Fibroblast of skin of left quadriceps (primary cell): Measurements from ENCODE around the gene BEST3.

Experiments used
- DNase-seq, 2 experiments: peaks; one replicate each; pipeline ENCODE4 v3.0.0-alpha.2; 2013; ENCODE audit warnings: low read depth in 2 of 2

Gene BEST3

DNA sequence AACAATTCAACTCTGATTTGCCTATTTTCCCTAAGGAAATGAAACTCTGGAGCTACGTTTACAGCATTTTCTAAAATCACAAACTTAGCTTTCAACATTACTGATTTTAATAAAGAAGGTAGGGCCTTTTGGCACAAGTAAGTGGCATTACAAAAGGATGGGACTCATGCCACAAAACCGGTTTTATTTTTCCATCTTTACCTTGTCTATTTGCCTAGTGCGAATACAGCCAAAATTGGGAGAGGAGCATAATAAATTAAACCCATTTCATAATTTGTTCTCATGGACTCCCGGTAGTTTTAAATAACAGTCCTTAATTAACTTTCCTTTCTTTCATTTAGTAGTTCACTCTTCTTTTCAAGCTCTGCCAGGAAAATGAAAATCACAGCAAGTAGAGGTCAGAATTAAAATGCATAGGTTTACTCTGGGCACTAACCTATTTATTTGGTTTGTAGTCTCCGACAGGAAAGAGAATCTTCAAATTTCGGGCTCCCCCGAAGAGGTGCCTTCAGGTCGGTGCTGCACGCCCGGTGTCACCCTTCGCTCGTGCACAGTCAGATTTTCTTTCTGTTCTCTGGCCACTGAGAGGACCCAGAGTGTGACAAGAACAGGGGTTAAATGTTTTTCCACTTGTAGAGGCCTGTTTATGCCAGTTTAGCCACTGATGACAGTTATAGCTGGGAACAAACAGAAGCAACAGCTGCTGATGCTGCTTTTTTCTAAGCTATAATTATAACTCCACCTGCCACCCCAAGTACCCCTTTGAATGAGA lies at the start of gene BEST3:
Gene BEST3 (minus strand): TSS at position 535 of the 772 bp plus-strand sequence. CDS start 1,505 bp downstream, outside the sequence.
- DNase-seq: no peak

DNA sequence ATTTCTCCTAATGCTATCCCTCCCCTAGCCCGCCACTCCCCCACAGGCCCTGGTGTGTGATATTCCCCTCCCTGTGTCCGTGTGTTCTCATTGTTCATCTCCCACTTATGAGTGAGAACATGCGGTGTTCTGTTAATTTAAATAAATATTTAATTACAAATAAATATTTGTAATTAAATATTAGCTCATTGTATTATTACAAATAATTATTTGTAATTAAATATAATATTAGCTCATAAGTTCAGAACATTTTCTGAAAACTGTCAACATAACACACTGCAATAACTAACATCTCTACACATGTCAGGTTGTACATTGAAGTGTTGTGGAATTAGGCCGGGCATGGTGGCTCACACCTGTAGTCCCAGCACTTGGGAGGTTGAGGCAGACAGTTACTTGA lies 45.0 kb upstream of the BEST3 start:
- DNase-seq: no peak

DNA sequence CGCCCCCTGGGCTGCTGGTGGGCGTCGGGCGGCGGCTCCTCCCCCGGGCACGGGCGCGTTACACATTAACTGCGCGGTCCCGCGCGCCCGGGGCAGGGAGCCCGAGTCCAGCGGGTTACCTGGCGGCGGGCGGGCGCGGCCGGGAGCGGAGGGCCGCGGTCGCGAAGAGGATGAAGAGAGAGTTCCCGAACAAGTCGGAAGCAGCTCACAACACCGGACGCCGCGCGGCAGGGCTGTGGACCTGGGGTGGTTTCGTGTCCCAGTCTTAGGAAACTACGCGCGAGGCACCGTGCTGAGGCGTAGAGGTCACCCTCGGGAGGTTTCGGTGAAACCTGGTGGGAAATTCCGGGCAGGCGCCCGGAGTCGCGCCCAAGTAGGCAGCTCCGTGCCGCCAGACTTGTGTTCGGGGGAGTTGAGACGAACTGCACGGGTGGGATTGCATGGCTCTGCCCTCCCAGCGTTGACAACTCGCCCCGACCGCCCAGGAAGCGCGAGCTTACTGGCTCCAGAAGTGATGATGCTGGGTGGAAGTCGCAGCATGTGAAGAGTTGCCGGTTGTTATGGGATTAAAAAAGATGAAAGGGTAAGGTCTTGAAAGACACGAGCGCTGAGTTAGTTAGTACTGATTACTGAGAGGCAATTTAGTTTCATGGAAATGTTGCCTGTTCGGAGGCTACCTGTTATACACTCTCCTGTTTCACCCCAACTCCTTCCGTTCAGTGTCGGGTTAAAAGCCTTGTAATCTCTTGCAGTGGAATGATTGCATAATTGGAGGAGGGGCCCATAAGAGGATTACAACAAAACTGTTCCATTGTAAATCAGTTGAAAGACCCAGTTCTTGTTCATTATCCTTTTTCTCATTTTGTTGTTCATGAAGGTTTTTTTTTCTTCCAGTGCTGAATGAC lies 40.4 kb upstream of the BEST3 start:
- no peak for DNase-seq

DNA sequence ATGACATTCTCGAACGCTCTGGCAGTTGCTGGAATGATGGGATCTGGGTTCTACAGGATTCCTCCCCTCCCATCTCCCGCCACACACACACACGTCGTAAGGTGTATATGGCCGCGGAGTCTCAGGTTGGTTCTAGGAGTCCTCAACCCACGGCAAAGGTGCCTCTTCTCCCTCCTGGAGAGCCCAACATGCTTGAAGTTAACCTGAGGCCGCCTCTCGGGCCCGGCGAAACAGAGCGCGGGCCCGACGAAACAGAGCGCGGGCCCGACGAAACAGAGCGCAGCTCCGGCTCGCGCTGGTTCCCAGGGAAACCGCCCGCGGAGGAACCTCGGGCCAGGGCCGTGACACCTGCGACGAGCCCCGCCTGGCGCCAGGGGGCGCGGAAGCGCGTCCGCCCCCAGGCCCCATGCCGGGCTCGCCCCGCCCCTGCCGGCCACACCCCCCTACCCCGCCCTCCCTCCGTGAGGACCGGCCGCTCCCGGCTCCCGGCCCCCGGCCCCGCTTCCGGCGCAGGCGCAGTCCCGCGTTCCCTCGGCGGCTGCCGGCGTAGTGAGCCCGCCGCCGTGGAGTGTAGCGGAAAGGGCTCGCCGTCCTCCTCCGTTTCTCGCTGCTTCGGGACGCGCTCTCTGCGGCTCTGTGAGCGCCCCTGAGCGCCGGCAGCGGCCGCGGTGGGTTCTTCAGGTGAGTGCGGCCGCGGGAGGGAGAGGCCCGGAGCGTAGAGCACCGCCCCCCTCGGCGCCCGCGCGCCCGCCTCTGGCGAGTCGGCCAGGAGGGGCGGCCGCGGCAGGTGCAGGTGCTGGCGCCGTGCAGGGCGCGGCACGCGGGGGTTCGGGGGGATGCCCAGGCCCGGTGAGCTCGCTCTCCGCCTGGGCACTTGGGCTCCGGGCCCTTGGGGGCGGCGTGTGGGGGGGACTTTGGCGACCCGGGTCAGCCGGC lies 39.5 kb upstream of the BEST3 start, which contains the start of gene RAB3IP:
Gene RAB3IP (plus strand): TSS at position 510 of the 936 bp plus-strand sequence. CDS start 16,549 bp downstream, outside the sequence.
- peak; percentile 49 to 56 for DNase-seq

DNA sequence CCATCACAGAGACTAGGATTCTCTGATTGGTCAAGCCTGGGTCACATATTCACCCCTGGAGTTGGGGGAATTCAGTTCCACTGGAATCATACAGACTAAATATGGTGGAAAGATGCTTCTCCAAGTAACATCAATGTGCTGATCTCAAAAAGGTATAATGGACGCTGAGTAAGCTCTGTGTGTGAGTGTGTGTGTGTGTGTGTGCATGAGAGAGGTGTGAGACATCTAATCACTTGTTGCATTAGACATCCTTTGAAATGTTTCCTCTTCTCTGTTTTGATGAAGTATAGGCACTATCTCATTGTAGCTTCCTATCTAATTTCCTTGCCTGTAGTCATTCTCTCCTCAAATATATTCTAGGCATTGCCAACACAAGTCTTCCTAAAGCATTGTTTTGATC lies 34.5 kb upstream of the BEST3 start:
- DNase-seq: no peak

DNA sequence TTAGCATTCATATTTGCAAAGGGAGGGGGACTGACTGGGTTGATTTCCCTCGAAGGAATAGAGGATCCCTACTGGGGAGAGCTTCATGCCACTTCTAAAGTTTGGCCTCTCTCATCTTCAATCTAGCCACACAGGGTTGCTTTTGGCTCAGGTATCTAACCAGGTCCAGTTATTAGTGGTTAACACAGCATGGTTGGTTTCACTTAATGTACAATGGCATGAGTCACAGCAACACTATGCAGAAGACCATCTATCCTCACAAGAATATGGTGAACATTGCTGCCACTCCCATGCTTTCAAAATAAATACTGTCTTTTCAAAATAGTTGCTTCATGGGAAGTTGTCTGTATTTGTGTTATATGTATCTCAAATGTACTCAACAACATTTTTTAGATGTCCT lies 33.0 kb upstream of the BEST3 start:
- no peak for DNase-seq

DNA sequence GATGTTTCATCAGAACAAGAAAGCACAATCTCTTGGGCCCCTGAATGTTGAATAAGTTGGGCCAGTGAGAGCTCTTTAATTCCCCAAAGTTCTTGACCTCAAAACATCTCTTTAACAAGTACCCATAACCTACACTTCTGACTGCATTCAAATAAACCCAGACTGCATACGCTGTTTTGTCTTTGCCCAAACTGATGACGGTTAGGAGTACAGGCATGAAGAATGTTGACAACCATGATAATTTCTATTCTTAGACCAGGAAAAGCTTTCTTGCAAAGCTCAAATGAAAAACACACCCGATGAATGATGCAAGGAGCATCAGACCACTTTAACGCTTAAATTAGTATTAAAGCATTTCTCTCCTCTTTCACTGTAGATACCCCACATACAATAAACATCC lies 27.8 kb upstream of the BEST3 start:
- DNase-seq: no peak

DNA sequence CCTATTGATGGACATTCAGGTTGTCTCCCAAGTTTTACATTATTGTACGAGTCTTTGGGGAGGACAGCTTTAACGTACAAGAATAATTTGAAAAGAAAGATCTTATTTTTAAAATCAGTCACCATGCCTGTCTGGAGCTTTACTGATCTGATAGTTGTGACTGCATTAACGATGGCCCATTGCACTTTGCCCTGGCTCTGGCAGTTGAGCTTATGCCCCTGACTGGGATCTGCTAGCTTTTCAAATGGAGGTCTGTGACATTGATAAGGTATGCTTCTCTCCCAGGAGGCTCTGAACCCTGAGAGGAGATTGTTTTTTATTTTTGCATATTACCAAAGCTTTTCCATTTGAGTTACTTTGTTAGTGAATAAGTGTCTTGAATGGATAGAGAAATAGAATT lies 21.6 kb upstream of the BEST3 start:
- DNase-seq: no peak

DNA sequence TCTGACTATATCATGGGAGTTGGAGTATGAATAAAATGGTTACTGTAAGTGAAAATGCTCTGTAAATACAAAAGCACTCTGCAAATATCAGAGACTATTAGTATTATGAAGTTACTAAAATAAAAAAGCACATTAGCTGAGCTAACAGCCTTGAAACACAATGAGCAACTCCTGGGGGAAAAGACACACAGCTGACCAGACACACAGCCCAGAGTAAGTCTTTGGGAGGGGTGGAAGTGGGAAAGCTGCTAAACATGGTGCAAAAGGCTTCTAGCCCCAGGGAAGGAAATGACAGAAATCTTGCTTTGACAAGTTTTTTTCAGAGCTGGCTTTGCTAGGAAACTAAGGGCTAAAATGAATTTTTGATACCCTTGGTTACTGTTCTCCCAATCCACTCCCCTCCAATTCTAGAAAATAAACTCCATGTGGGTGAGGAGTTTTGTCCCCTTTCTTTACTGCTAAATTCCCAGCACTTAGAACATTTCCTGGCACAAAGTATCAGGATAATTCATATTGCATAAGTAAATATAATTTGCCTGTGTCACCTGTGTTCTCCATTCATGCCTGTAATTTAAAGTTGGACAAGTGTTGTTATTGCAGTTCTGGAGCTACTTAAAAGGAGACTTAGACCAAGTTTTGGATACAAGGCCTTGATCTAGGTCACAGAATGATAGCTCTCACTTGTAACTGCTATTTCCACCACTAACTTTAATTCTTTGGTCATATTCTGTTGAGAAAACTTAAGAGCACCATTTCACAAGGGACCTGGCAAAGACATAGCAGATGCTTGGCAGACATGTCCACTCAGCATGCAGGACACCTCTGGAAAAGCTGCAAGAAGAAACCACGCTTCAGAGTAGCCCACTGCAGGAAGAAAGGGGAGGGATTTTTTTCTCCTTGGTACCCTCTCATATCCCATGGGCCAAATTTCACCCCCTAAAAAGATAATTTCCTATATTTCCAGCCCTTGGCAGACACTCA lies 20.5 kb upstream of the BEST3 start:
- no peak for DNase-seq

DNA sequence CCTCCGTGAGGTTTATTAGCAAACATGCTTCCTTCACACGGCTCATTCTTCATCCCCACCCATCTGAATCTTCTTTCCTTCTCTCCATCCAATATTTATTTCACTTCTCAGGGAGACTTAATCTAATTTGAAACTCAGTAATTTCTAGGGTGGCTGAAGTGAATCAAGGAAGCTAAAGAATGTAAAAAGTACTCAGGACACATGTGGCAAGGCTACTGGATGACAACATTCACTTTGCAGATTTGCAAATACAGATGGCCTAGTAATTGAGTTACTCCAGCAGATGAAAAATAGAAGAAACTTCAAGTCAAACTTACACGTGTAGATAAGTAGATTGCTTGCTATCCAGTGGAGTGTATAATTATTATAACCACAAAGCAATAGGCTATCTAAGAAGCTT lies 15.4 kb upstream of the BEST3 start:
- no peak for DNase-seq

DNA sequence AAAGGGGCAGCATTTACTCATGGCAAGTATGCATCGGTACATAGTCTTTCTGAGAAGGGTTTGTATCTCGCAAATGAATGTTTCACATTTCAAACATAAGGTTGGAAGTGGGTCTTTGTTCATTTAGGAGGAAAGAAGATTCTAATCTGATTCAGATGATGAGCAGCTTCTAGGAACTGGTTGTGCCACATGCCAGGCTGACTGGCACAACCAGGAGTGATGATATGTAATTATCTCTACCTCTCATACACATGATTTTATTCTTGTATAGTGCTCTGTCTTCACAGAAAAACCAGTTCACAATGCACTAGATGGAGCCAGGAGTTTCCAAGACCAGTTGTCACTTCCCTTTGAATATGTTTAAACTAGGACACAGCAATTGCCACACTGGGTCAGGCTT lies 13.7 kb upstream of the BEST3 start:
- no peak for DNase-seq

DNA sequence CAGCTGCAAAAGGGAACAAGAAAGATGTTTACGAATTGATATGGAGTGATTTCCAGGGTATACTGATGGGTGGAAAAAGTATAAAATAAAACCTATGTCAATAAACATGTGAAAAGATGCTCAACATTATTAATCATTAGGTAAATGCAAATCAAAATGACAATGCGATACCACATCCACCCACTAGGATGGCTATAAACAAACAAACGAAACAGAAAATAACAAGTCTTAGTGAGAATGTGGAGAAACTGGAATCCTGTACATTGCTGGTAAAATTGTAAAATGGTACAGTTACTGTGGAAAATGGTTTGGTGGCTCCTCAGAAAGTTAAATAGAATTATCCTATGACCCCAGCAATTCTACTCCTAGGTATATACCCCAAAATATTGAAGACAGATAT lies 9.5 kb upstream of the BEST3 start:
- no peak for DNase-seq

DNA sequence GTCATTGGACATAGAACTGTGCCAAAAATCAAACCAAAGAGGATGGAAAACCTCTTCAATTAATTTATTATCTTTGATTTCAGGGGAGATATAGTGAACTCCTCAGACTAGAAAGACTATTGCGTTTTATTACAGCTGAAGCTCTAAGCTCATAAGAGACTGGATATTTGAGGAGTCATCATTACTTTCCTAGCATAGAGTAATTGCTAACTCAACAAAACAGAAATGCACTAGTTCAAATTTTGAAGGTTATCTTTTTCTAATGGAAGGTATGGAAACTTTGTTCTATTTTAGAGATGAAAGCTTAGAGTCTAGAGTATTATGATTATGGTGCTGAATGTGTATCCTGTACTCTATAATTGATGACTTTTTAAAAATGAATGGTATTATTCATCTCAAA lies 5.3 kb upstream of the BEST3 start:
- DNase-seq: no peak

DNA sequence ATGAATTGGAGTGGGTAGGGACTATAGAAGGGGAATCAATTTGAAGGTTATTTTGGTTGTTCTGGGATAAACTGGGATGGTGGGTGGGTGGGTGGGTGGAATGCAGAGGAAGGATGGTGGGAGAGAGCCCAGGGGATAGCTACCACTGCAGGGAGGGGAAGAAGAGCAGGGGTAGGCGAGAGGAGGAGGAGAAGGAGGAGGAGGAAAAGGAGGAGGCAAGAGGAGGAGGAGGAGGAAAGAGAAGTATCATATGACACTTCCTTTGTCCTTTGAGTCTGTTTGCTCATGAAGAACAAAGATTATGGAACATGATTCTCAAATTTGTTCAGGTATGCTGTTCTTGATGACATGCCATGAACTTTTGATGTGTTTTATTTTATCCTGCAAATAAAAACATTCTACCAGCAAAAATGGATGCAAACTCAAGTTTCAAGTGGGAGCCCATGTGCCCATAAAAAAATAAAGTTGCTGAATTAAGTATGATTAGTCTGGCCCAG lies 4.1 kb upstream of the BEST3 start:
- DNase-seq: no peak

DNA sequence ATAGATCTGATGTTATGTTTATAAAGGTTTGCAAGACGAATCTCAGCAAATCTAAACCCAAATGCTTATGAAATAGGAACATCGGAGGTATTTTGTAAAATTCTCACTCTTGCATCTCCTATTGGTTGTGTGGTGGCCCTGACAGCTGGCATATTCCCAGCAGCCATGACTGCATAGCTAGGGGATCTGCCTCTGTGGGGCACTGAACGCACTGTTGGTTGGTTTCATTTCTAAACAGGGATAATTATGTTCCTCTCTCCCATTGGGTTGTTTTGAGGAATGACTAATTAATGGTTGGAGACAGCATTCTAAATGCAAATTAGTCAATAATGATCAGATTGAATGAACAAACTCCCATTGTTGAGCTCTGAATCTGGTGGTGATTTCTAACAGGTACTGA lies 2.7 kb upstream of the BEST3 start:
- no peak for DNase-seq

DNA sequence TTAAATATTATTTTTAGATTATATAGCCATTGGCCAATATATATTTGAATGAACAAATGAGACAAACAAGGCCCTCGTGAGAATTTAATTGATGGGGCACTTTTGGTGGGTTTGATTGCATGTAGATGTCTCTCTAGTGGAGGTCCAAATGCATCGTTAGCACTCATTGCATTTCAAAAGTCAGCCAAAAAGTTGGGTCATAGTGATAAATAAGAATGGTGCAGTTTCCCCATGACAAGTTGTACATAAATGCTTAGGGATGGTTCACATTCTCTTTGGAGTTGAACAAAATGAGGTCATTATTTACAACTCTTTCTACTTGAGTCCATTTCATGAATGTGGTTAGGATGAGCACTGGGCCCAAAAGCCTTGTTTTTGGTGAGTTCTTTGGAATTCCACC lies 1.0 kb downstream of the BEST3 start:
- DNase-seq: no peak

DNA sequence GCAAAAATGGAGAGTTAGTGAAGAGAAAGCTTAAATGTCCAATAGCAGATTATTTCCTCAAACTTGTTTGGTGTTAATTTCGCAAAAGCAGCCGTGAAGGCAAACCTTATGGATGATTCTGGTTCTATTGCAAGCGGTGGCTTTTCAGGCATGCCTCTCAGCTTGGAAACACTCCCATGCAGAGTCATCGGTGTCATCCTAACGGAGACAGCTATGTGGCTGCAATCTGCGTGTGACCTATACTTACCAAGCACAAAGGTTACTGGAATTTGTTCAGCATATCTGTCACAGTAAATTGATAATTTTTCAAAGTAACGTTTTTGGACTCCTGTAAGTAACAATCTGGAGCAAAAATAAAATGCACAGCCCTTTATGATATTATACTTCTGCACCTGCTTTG lies 5.0 kb downstream of the BEST3 start:
- DNase-seq: no peak

DNA sequence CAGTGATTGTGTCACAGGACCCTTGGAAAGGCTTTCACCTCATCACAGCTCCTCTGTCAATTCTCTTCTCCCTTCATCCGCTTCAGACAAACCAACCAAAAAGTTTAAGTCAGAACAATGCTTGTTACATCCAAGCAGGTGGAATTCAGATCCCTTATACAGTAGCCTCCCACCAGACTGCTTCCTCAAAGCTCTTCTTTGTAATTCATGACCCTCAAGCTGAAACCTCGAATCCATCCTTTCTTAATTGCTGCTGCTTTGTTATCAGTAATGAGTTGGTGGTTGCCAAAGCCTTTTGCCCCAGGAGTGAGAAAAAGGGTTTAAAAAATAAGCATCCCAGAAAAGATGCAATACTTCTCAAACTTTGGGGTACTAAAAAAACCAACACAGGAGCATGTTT lies 9.5 kb downstream of the BEST3 start:
- DNase-seq: no peak

DNA sequence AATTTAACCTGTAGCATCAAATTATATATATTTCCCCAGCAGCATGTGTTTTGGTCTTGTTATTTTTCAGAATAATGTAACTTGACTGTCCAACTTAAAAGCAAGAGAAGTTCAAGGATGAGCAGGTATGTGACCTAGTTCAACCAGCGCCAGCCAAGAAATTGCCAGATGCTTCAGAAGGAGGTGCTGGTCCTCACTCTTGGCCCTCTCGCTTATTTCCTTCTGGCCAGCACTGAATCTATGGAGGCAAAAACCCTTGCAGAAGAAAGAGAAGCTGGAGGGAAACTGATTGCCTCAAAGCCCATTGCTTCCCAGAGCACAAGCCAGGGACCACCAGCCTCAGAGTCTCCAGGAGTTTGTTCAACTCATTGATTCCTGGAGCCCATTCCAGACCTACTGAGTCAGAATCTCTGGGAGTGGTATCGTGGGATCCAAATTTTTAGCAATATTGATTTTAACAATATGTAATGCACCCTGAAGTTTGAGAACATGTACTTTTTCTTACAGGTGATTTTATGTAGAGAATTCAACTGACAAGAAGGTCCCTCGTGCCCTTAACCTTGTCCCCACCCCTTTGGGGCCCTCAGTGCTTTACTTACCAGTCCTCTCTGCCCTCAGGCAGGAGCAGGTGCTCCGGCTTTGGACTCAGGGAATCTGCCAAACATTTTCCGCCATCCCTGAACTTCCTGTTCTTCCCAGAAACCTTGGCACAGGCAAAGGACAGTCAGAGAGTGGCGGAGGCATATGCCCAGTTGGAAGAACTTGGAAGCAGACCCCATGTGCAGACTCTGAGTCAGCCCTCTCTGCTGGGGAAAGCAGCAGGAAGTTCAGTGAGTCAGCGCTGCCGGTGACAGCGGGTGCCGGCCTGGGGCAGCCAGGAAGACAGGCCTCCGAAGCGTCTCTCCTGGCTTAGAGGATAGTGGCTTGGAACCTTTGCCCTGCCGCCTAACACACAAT lies 10.4 kb downstream of the BEST3 start:
- peak; percentile 66 to 68 for DNase-seq
